ENCODE results near the gene ST6GAL1. TPM values are rescaled to one million over a fixed set of nuclear protein-coding genes. Genes with fewer than 3 reads are reported as not detected.

The ST6GAL1 gene
- total and polyA plus RNA-seq, 10 of the 15 experiments (the other 5 are each of a cell fraction or from before 2014, with no cell fraction given), result 74.2 to 248 (median 149) TPM

- no peaks in the 10 kb centered on the region for H3K27me3 ChIP-seq (replicated peaks in 1 of 2; ENCODE audit: control insufficient read depth in 2 of 2, insufficient read depth in 2 of 2, low read length in 1 of 2)
- peaks cover 0 to 2% of the 10 kb centered on the region in 2 experiments; a peak in 2 of 4 replicates for H3K36me3 ChIP-seq (ENCODE audit: control insufficient read depth in 2 of 2, insufficient read depth in 2 of 2, low read length in 1 of 2)
- in situ Hi-C loops (cut with MboI) (loop anchor here (5.0 kb wide), 1 partner anchor 77 kb away; no protein-coding TSS in a partner anchor), intact Hi-C loops (cut with micrococcal nuclease; ENCODE audit: unreplicated experiment) (no loop called here)
- TF ChIP-seq ZBTB33 (IDR thresholded peaks at IDR 0.05) (no peak), RAD21 (IDR thresholded peaks at IDR 0.05; ENCODE audit: insufficient read depth, low read depth, low read length) (no peak), MEF2A (IDR thresholded peaks at IDR 0.05; ENCODE audit: insufficient read depth, low read depth, low read length) (no peak), GATAD2B (conservative IDR thresholded peaks at IDR 0.05; ENCODE audit: low read depth) (no peak), ATF3 (IDR thresholded peaks at IDR 0.05; ENCODE audit: borderline replicate concordance, extremely low read depth, low read depth, low read length) (no peak), MTA3 (IDR thresholded peaks at IDR 0.05; ENCODE audit: borderline replicate concordance, low read length) (no peak), MXI1 (IDR thresholded peaks at IDR 0.05; ENCODE audit: low read depth, low read length) (no peak), NFYB (IDR thresholded peaks at IDR 0.05; ENCODE audit: insufficient read depth, low read depth, low read length) (no peak), WRNIP1 (IDR thresholded peaks at IDR 0.05; ENCODE audit: borderline replicate concordance, low read depth, low read length) (no peak)
- H4K20me1 ChIP-seq (ENCODE audit: control insufficient read depth, insufficient read depth), result 0 out of 2 replicates have a peak, but pooled peaks cover 4% of the 10 kb centered on the region
- no peaks in the 10 kb centered on the region for H3K9me3 ChIP-seq (replicated peaks; ENCODE audit: control insufficient read depth, insufficient read depth, low read length)
- WGBS (ENCODE audit: insufficient coverage, insufficient replicate concordance, low lambda C conversion rate, missing lambda C conversion rate), result 88% methylated on average over 5 of the region's 5 CpGs
- DNase-seq (ENCODE audit: low read depth, low spot score) (no peak), ATAC-seq (no peak), FAIRE-seq (no peak)
- POLR2A ChIA-PET, result no interaction called here
- H3K4me3 ChIP-seq, result no peak overlapping the region
- no peak overlapping the region for H3K27ac ChIP-seq (ENCODE audit: control insufficient read depth, insufficient read depth)
- RAD21 ChIA-PET (ENCODE audit: unreplicated experiment), result interaction anchor here (1.3 kb wide), 1 partner anchor 138 kb away, joined by 3 read pairs; no protein-coding TSS in a partner anchor
- H2AFZ ChIP-seq (ENCODE audit: control insufficient read depth, low read depth, low read length), result no peak overlapping the region
- BruUV-seq (replicated peaks), result no TSS peak
- peaks cover 38% of the 10 kb centered on the region for H3K79me2 ChIP-seq (ENCODE audit: control insufficient read depth, insufficient read depth, low read length)
- SMC1A ChIA-PET (ENCODE audit: uncharacterized antibody, unreplicated experiment), result interaction anchor here (0.6 to 1.2 kb wide), 4 partner anchors 13 to 236 kb away, joined by 3 to 4 read pairs (median 4); no protein-coding TSS in a partner anchor
- no peak overlapping the region for H3K4me2 ChIP-seq (ENCODE audit: control insufficient read depth, insufficient read depth)
- peaks cover 7% of the 10 kb centered on the region for H3K4me1 ChIP-seq (ENCODE audit: control insufficient read depth, insufficient read depth, low read length)
- CTCF ChIA-PET, result interaction anchor here (0.7 to 1.7 kb wide), 5 partner anchors 9 to 236 kb away, joined by 3 to 4 read pairs (median 3); no protein-coding TSS in a partner anchor
- H3K9ac ChIP-seq (ENCODE audit: control insufficient read depth, insufficient read depth, low read length), result no peak overlapping the region
These were observed 1.1 kb upstream of the ST6GAL1 start for GRCh38 chr3:186929186-186929585.

All from GM12878 (cell line).